ENCODE measurements around the gene SPC25. TPM values are rescaled to one million over a fixed set of nuclear protein-coding genes. Genes with fewer than 3 reads are reported as not detected.

SPC25 gene, protein sequence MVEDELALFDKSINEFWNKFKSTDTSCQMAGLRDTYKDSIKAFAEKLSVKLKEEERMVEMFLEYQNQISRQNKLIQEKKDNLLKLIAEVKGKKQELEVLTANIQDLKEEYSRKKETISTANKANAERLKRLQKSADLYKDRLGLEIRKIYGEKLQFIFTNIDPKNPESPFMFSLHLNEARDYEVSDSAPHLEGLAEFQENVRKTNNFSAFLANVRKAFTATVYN
- total RNA-seq (2011; cell fraction: chromatin; rRNA removed; ENCODE audit: low replicate concordance): 17.6 and 59.0 TPM in 2 replicates
- 12.3 and 16.8 TPM in 2 replicates for total RNA-seq (2011; cell fraction: nucleolus; rRNA removed)
- total RNA-seq (2011; cell fraction: nucleoplasm; rRNA removed): 37.6 and 46.6 TPM in 2 replicates
- total RNA-seq (2014; rRNA removed): 44.8 and 54.5 TPM in 2 replicates
- 56.5 and 66.3 TPM in 2 replicates for total RNA-seq (2014; rRNA removed; fragmentation: Illumina TruSeq; extraction: Trizol)
- 57.9 and 67.0 TPM in 2 replicates for total RNA-seq (2015; rRNA removed; fragmentation: Illumina TruSeq; extraction: Trizol)
- total RNA-seq (2021): 53.4 and 62.3 TPM in 2 replicates
- 59.9 and 77.4 TPM in 2 replicates for polyA plus RNA-seq (2011; rRNA removed)
- 19.9 and 53.0 TPM in 2 replicates for polyA plus RNA-seq (2011; cell fraction: cytosol; rRNA removed)
- 11.0 and 17.5 TPM in 2 replicates for polyA plus RNA-seq (2011; cell fraction: nucleus; rRNA removed)
- polyA plus RNA-seq (2012): 79.4 and 84.3 TPM in 2 replicates
- 69.7 and 75.0 TPM in 2 replicates for polyA plus RNA-seq (2014; fragmentation: Illumina TruSeq; extraction: Trizol)
- polyA plus RNA-seq (2014; fragmentation: Nextera tagmentation; extraction: Ambion mirVana): 100 to 1,000 TPM in 1 of 2 experiments, 10 to 100 TPM in 1; 87.6 to 100 TPM
- polyA plus RNA-seq (2014; rRNA removed): 60.9 and 76.0 TPM in 2 replicates
- polyA minus RNA-seq (2011; rRNA and poly(A)+ RNA removed): 40.2 and 40.5 TPM in 2 replicates
- polyA minus RNA-seq (2011; cell fraction: cytosol; rRNA and poly(A)+ RNA removed): 16.4 and 21.9 TPM in 2 replicates
- 26.8 and 42.2 TPM in 2 replicates for polyA minus RNA-seq (2011; cell fraction: nucleus; rRNA and poly(A)+ RNA removed)
- percentile 92 among the genes with signal in this experiment for Bru-seq, nascent RNA
- percentile 95 among the genes with signal in this experiment for BruChase-seq, experiment 1, labeled RNA remaining after a 2-hour chase
- BruChase-seq, experiment 2, labeled RNA remaining after a 6-hour chase: percentile 94 among the genes with signal in this experiment
- long read RNA-seq, experiment 1, transcript SPC25-201 (7 exons, 1,354 nt): major isoform, 132 of 154 reads
- long read RNA-seq, experiment 1, partial matches to known transcripts: 9 of 154 reads
- long read RNA-seq, experiment 1, other reads (novel, unspliced or antisense): 13 of 154 reads
- long read RNA-seq, experiment 2, transcript SPC25-201 (7 exons, 1,354 nt): major isoform, 77 of 100 reads
- long read RNA-seq, experiment 2, partial matches to known transcripts: 18 of 100 reads
- long read RNA-seq, experiment 2, other reads (novel, unspliced or antisense): 5 of 100 reads
- long read RNA-seq, experiment 3, transcript SPC25-201 (7 exons, 1,354 nt): major isoform, 62 of 70 reads
- long read RNA-seq, experiment 3, partial matches to known transcripts: 4 of 70 reads
- long read RNA-seq, experiment 3, other reads (novel, unspliced or antisense): 4 of 70 reads

DNA sequence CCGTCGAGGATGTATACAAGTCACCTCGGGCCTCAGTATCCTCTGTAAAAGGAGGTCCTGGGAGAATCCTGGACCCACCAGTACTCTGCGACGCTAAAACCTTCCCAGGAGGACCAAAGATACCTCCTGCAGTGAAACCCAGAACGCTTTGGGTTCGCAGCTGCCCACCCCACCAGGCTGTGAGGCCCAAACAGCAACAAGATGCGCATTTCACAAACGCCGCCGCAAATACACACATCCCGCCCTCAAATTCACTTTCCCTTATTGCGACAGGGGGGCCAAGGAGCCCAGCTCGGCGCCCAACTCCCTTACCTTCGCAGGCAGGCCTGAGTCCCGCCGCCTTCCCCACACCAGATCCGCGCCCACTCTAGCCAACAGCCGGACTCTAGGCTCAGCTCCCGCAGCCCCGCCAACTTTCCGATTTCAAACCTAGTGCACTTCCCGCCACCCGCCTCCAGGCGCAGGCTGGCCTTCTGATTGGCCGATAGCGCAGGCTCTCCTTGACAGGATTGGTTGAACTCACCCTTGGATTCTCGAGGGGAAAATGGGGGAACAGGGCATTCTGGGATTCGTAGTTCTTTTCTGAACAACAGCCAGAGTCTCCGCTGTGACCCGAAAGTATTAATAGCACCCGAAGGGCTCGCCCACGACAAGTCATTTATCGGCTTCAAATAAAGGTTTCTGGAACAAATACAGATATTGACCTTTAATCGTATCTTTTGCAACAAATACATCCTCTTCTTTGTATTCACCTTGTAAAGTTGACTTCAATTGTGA lies at the start of gene SPC25:
TSS of gene SPC25 (minus strand) at position 425 of the 777 bp plus-strand sequence. CDS start 911 bp downstream, outside the sequence.
- Histone ChIP-seq H3K9me1 (ENCODE audit: control insufficient read depth, insufficient read depth, low read length) (no peaks in the 10 kb centered on the region), H3K27me3 (ENCODE audit: control insufficient read depth in 2 of 2, insufficient read depth in 2 of 2, low read length in 2 of 2) (no peaks in the 10 kb centered on the region), H3K9ac (ENCODE audit: insufficient read depth in 1 of 2, low read depth in 2 of 2, low read length in 2 of 2) (peak within 1 kb of the TSS; percentile 90 to 93), H3K4me3 (peak within 1 kb of the TSS; percentile 69), H3K79me2 (ENCODE audit: control insufficient read depth, insufficient read depth, low read length) (peaks cover 32% of the 10 kb centered on the region), H3K27ac (ENCODE audit: extremely low read depth, low read depth, low read length) (peak within 1 kb of the TSS; percentile 76), H4K20me1 (replicated peaks; ENCODE audit: control insufficient read depth, insufficient read depth, low read length) (no peaks in the 10 kb centered on the region), H3K9me3 (replicated peaks; ENCODE audit: control insufficient read depth, insufficient read depth, low read depth, low read length) (no peaks in the 10 kb centered on the region), H3K4me2 (ENCODE audit: insufficient read depth, low read length) (peak within 1 kb of the TSS; percentile 90), H3K4me1 (replicated peaks in 1 of 2; ENCODE audit: control insufficient read depth in 2 of 2, insufficient read depth in 2 of 2, low read length in 2 of 2) (peaks cover 0 to 7% of the 10 kb centered on the region in 2 experiments; a peak in 2 of 5 replicates), H3K36me3 (ENCODE audit: control insufficient read depth, insufficient read depth, low read length) (peaks cover 27% of the 10 kb centered on the region), H2AFZ (ENCODE audit: low read depth, low read length) (peak within 1 kb of the TSS; percentile 98)
- POLR2A ChIA-PET: interaction anchor here (0.6 to 1.7 kb wide), 8 partner anchors 11 to 1048 kb away, joined by 3 to 6 read pairs (median 3); partner anchors contain the start of genes G6PC2 and NOSTRIN
- intact Hi-C loops (cut with micrococcal nuclease): loop anchor here (1.0 kb wide), 1 partner anchor 116 kb away; no protein-coding TSS in a partner anchor
- CTCF ChIA-PET (ENCODE audit: low intra/inter-chr PET ratio): no interaction called here
- in situ Hi-C loops (cut with MboI): no loop called here
- DNase-seq (ENCODE audit: extremely low read depth in 1 of 4, low spot score in 3 of 4) (peak; percentile 99), FAIRE-seq (peak; percentile 98), ATAC-seq (peak; percentile 99)
- WGBS (ENCODE audit: insufficient coverage, low coverage, missing lambda C conversion rate): under 1% methylated on average over 38 of the region's 38 CpGs
- BruUV-seq (replicated peaks): no TSS peak
- TF ChIP-seq JUN (IDR thresholded peaks at IDR 0.05; ENCODE audit: borderline replicate concordance, low read depth, low read length) (no peak), JUN (CRISPR knock-in tag; IDR thresholded peaks at IDR 0.05; ENCODE audit: borderline replicate concordance) (no peak; the same call in 1 of the 2 replicates), HDAC2 (IDR thresholded peaks at IDR 0.05) (peak; percentile 83; the same call in 1 of the 2 replicates), SMAD2 (IDR thresholded peaks at IDR 0.05; ENCODE audit: low read depth, low read length) (no peak), BACH1 (tag; IDR thresholded peaks at IDR 0.05) (no peak), COPS2 (conservative IDR thresholded peaks at IDR 0.05) (no peak), ZKSCAN1 (IDR thresholded peaks at IDR 0.05; ENCODE audit: low read depth, low read length) (no peak), NCOA2 (IDR thresholded peaks at IDR 0.05; ENCODE audit: partially characterized antibody in 2 of 2) (no peak), ATF1 (CRISPR knock-in tag; IDR thresholded peaks at IDR 0.05) (no peak), ATF1 (tag; IDR thresholded peaks at IDR 0.05) (peak; percentile 82), HMG20B (CRISPR knock-in tag; IDR thresholded peaks at IDR 0.05) (no peak), ZNF444 (CRISPR knock-in tag; IDR thresholded peaks at IDR 0.05) (no peak), TEAD4 (IDR thresholded peaks at IDR 0.05; ENCODE audit: low read length) (no peak; the same call in 1 of the 2 replicates), TEAD4 (CRISPR knock-in tag; IDR thresholded peaks at IDR 0.05; ENCODE audit: borderline replicate concordance) (no peak)
- TF ChIP-seq, protein P1, sequence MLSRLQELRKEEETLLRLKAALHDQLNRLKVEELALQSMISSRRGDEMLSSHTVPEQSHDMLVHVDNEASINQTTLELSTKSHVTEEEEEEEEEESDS (CRISPR knock-in tag; IDR thresholded peaks at IDR 0.05): no peak
- TF ChIP-seq, protein P2, sequence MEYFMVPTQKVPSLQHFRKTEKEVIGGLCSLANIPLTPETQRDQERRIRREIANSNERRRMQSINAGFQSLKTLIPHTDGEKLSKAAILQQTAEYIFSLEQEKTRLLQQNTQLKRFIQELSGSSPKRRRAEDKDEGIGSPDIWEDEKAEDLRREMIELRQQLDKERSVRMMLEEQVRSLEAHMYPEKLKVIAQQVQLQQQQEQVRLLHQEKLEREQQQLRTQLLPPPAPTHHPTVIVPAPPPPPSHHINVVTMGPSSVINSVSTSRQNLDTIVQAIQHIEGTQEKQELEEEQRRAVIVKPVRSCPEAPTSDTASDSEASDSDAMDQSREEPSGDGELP (CRISPR knock-in tag; IDR thresholded peaks at IDR 0.05; ENCODE audit: borderline replicate concordance): peak; percentile 90

Measured in K562 (cell line).